Karpas-422 (cell line): ENCODE measurements around the gene AKT1. TPM values are rescaled to one million over a fixed set of nuclear protein-coding genes. Genes with fewer than 3 reads are reported as not detected.
"Not testable (repeated sequence)": the region's sequence is repeated elsewhere in the genome, so short reads cannot be mapped to it uniquely, and the experiment has no call there.

Experiments
- DNase-seq: peaks from one replicate; pipeline ENCODE4 v3.0.0-alpha.2; 2015
- H2AFZ ChIP-seq: fragments of 200-600 bp; sonication (generic); 2 replicates; pipeline ENCODE4 v1.6.1; 2014; ENCODE audit warnings: antibody characterized with exemption, low read length, mixed read lengths
- H3K27ac ChIP-seq: fragments of 200-600 bp; sonication (generic); 2 replicates; pipeline ENCODE4 v1.5.1; 2014; ENCODE audit warnings: mild to moderate bottlenecking, low read length, moderate library complexity
- H3K27me3 ChIP-seq: fragments of 200-600 bp; sonication (generic); 2 replicates; pipeline ENCODE4 v1.6.1; 2014; ENCODE audit warnings: low read length, mixed read lengths
- H3K36me3 ChIP-seq: fragments of 200-600 bp; sonication (generic); 2 replicates; pipeline ENCODE4 v1.6.1; 2014; ENCODE audit warnings: low read length, mixed read lengths; ENCODE audit not compliant: insufficient read depth
- H3K4me1 ChIP-seq: fragments of 200-600 bp; sonication (generic); 2 replicates; pipeline ENCODE4 v1.6.1; 2014; ENCODE audit warnings: mild to moderate bottlenecking, low read length, mixed read lengths
- H3K4me2 ChIP-seq: fragments of 200-600 bp; sonication (generic); 2 replicates; pipeline ENCODE4 v1.6.1; 2014; ENCODE audit warnings: low read length, low read depth, mild to moderate bottlenecking; ENCODE audit not compliant: poor library complexity, severe bottlenecking
- H3K4me3 ChIP-seq: fragments of 200-600 bp; sonication (generic); 2 replicates; pipeline ENCODE4 v1.5.1; 2014; ENCODE audit warnings: mild to moderate bottlenecking, antibody characterized with exemption, low read length, mixed read lengths
- H3K79me2 ChIP-seq: fragments of 200-600 bp; sonication (generic); 2 replicates; pipeline ENCODE4 v1.6.1; 2014; ENCODE audit warnings: mild to moderate bottlenecking, low read length, mixed read lengths
- H3K9ac ChIP-seq: fragments of 200-600 bp; sonication (generic); 2 replicates; pipeline ENCODE4 v1.6.0; 2014; ENCODE audit warnings: low read length
- H3K9me2 ChIP-seq: fragments of 200-600 bp; sonication (generic), shearing (Covaris generic); replicated peaks from 2 replicates; pipeline ENCODE4 v1.6.0; 2014; ENCODE audit warnings: mild to moderate bottlenecking, low read length, moderate library complexity; ENCODE audit not compliant: insufficient read depth
- H3K9me3 ChIP-seq: fragments of 300-700, 200-600 bp; sonication (generic); 2 replicates; pipeline ENCODE4 v1.6.1; 2014; ENCODE audit warnings: low read length, mixed read lengths
- H4K20me1 ChIP-seq: fragments of 200-600 bp; sonication (generic); 2 replicates; pipeline ENCODE4 v1.6.1; 2014; ENCODE audit warnings: mild to moderate bottlenecking, antibody characterized with exemption, low read length, low read depth; ENCODE audit not compliant: insufficient read depth
- total RNA-seq: library from RNA; depleted of rRNA; stranded (reverse); fragments of >200 nt; shearing (Covaris generic); gene quantifications from 2 replicates; pipeline ENCODE4 v1.2.3, GENCODE V29; 2014; ENCODE audit warnings: low replicate concordance; rRNA removed

The AKT1 gene
- 70.4 and 127 TPM in 2 replicates for total RNA-seq

DNA sequence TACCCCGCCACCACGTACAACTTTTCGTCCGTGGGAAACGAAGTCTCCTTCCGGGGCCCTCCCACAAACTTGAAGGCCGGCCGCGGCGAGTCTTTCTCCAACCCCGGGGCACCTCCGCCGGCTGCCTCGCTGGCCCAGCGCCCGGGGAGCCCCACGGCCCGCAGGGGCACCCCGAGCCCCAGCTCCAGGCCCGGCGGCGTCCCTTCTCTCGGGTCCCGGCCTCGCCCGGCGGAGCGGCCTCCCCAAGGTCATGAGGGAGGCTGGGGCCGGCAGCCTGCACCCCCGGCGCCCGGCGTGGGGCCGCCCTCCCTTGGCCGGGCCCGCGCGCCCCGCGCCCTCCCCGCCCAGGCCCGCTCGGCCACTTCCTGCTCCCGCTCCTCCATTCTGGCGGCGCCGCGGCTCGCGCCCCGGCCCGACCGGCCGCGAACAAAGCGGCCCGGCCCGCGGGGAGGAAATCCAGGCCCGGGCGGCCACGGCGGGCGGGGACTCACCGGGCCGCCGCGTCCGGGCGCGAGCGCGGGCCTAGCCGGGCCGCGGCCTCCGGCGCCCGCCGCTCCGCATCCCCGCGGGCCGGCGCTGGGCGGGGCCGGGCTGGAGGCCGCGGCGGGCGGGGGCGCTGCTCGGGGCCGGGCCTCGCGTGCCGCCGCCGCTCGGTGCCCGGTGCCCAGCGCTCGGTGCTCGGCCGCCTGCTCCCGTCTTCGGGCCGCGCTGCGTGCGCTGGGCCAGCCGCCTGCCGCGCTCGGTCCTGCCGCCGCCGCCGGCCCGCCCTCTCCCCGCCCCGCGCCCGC, at the start of gene AKT1:
Gene AKT1, minus strand, starts transcription at position 756 of the 788 bp plus-strand sequence. CDS start 3,105 bp downstream, outside the sequence.
- Histone ChIP-seq H3K4me2 (peak within 1 kb of the TSS; percentile 96), H3K36me3 (no peaks in the 10 kb centered on the region), H2AFZ (peak within 1 kb of the TSS; percentile 39; the same call in 1 of the 2 replicates), H3K27ac (peak within 1 kb of the TSS; percentile 32; the same call in 1 of the 2 replicates), H3K79me2 (peaks cover 48% of the 10 kb centered on the region), H3K4me1 (peaks cover 41% of the 10 kb centered on the region), H3K9ac (peak within 1 kb of the TSS; percentile 83), H4K20me1 (peaks cover 46% of the 10 kb centered on the region), H3K4me3 (peak within 1 kb of the TSS; percentile 88), H3K9me3 (no peaks in the 10 kb centered on the region), H3K9me2 (no peaks in the 10 kb centered on the region), H3K27me3 (no peaks in the 10 kb centered on the region)
- peak; percentile 79 for DNase-seq

DNA sequence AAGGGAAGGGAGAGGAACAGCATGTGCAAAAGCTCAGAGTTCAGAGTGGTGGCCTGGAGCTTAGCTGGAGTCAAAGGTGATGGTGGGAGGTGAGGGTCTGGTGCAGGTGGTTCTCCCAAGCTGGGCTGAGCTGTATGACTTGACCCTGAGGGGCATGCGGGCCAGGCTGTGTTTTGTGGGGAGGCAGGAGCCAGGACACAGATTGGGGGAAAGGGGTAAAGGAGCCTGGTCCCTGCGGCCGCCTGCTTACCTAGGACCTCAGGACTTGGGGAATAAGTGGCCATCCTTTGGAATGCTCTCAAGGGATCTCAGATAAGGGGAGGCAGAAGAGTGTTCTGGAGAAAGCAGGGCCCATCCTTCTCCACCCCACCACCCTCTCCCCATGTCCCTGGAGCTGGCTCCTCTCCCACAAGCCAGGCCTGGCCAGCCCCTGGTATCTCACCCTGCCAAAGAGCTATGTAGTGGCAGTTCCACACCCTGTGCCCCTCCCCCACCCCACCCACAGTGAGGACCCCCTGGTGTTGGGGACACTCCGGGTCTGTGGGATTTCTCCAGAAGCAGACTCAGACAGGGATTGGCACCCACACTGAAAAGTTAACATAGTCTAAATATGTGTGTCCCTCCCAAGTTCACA, 49.6 kb upstream of the AKT1 start:
- H3K4me1 ChIP-seq: peaks cover 3% of the 10 kb centered on the region; the same call in 1 of the 2 replicates
- no peak overlapping the region for H3K4me3 ChIP-seq
- H3K9me2 ChIP-seq: no peaks in the 10 kb centered on the region
- no peak for DNase-seq
- no peak overlapping the region for H3K9ac ChIP-seq
- no peaks in the 10 kb centered on the region for H4K20me1 ChIP-seq
- H3K27ac ChIP-seq: no peak overlapping the region
- H2AFZ ChIP-seq: no peak overlapping the region
- H3K36me3 ChIP-seq: no peaks in the 10 kb centered on the region
- no peaks in the 10 kb centered on the region for H3K79me2 ChIP-seq
- no peak overlapping the region for H3K4me2 ChIP-seq
- no peaks in the 10 kb centered on the region for H3K9me3 ChIP-seq
- H3K27me3 ChIP-seq: no peaks in the 10 kb centered on the region

DNA sequence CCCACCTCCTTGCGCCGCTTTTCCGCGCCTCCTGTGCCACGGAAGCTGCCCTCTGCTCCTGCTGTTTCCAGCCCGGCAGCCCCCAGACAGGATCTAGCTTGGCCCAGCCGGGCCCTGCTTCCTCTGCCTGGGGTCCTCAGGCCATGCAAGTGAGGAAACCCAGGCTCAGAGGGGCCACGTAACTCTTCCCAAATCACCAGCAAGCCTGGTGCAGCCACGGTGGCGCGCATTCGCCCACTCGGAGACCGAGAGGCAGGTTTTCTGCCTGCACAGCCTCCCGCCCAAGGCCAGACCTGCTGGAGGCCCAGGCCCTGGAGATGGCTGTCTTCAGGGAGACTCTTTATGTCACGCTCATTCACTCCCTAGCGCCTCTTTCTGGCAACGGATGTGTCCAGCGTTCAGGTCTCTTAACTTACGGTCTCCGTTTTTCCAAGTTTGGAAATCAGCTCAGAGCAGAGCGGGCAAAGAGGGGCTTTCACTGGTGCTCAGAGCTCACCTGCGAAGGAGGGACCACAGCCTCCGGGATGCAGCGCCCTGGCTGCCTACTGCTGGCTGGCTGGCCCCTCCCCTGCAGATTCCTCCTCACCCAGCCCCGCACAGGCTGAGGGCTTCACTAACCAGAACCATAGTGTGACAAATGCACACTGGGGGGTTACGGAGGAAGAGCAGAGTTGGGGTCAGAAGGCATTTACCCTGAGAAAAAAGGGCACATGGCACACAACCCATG, 48.9 kb upstream of the AKT1 start:
- DNase-seq: no peak
- Histone ChIP-seq H4K20me1 (no peaks in the 10 kb centered on the region), H2AFZ (no peak overlapping the region), H3K36me3 (no peaks in the 10 kb centered on the region), H3K9me3 (no peaks in the 10 kb centered on the region), H3K9me2 (no peaks in the 10 kb centered on the region), H3K79me2 (no peaks in the 10 kb centered on the region), H3K4me1 (peaks cover 3% of the 10 kb centered on the region; the same call in 1 of the 2 replicates), H3K27ac (no peak overlapping the region), H3K4me2 (no peak overlapping the region), H3K4me3 (no peak overlapping the region), H3K27me3 (no peaks in the 10 kb centered on the region), H3K9ac (no peak overlapping the region)

DNA sequence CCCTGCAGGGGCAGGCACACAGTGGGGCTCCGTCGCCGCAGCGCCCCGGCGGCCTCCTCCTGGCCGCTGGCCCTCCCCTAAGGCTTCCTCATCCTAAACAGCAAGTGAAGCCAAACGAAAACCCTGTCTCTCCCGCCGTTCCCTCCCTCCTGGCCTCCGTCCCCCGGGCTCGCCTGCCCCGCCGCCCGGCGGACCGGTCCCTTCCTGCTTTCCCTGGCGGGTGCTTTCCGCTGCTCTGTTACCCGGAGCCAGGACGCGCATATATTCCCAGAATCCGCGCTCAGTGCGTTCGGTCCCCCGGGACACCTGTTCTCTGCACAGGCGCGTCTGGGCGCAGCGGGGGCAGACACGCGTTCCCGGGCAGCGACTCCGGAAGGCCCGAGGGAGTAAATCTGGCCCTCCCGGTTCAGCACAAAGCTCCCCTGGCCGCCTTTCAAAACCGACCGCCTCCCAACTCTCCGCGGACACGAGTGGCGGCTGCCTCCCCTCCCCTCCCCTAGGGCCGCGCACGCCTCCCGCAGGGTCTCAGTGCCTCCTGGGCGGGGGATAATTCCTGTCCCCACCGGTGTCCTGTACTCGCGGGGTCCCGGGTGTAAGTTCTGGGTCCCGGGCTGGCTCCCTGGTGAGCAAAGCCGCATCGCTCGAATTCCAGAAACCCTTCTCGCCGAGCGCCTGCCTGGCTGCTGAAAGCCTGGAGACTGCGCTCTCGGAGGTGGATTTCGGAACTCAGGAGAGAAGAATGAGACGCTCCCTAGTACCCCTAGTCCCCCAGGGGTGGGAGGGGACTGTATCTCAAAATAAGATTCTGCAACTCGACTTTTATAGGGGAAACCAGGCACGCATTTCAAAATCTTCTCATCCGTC, 48.1 kb upstream of the AKT1 start:
- no peaks in the 10 kb centered on the region for H4K20me1 ChIP-seq
- no peaks in the 10 kb centered on the region for H3K36me3 ChIP-seq
- no peak overlapping the region for H3K27ac ChIP-seq
- DNase-seq: no peak
- H3K9ac ChIP-seq: no peak overlapping the region
- H2AFZ ChIP-seq: no peak overlapping the region
- no peaks in the 10 kb centered on the region for H3K9me2 ChIP-seq
- H3K4me2 ChIP-seq: no peak overlapping the region
- H3K9me3 ChIP-seq: no peaks in the 10 kb centered on the region
- no peaks in the 10 kb centered on the region for H3K27me3 ChIP-seq
- peaks cover 3% of the 10 kb centered on the region; the same call in 1 of the 2 replicates for H3K4me1 ChIP-seq
- H3K4me3 ChIP-seq: no peak overlapping the region
- no peaks in the 10 kb centered on the region for H3K79me2 ChIP-seq

DNA sequence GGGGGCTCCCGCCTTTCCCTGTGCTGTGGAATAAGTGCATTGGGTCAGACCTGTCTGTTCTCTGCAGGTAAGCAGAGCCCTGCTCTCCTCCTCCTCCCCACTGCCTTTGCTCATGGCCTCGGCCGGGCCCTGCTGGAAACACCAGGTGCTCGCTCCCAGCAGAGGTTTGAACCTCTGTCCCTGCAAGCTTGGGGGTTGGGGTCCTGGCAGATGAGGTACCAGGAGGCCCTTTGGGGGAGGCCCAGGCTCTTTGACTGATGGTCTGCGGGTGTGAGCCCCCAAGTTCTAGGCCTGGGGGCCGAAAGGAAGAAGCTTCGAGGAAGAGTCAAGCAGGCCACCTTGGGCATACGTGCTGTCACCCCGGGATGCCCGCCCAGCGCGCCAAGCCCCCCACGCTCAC, 47.5 kb upstream of the AKT1 start:
- Histone ChIP-seq H3K4me2 (no peak overlapping the region), H3K9ac (no peak overlapping the region), H4K20me1 (no peaks in the 10 kb centered on the region), H3K9me3 (no peaks in the 10 kb centered on the region), H3K9me2 (no peaks in the 10 kb centered on the region), H2AFZ (no peak overlapping the region), H3K27me3 (no peaks in the 10 kb centered on the region), H3K79me2 (no peaks in the 10 kb centered on the region), H3K4me3 (no peak overlapping the region), H3K4me1 (peaks cover 3% of the 10 kb centered on the region; the same call in 1 of the 2 replicates), H3K36me3 (no peaks in the 10 kb centered on the region), H3K27ac (no peak overlapping the region)
- DNase-seq: no peak

DNA sequence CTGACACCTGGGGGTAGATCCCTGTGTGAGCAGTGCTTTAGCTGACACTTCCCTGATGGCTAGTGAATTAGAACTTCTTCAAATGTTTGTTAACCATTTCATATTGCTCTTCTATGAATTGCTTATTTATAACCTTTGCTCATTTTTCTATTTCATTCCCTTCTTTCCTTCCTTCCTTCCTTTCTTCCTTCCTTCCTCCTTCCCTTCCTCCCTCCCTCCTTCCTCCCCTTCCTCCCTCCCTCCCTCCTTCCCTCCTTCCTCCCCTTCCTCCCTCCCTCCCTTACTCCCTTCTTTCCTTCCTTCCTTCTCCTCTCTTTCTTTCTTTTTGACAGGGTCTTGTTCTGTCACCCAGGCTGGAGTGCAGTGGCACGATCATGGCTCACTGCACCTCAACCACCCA, 46.2 kb upstream of the AKT1 start:
- no peaks in the 10 kb centered on the region for H3K9me3 ChIP-seq
- H2AFZ ChIP-seq: no peak overlapping the region
- H3K36me3 ChIP-seq: no peaks in the 10 kb centered on the region
- no peak overlapping the region for H3K27ac ChIP-seq
- H3K4me2 ChIP-seq: no peak overlapping the region
- H3K4me3 ChIP-seq: no peak overlapping the region
- DNase-seq: no peak
- H3K9ac ChIP-seq: no peak overlapping the region
- H3K27me3 ChIP-seq: no peaks in the 10 kb centered on the region
- H3K4me1 ChIP-seq: peaks cover 3% of the 10 kb centered on the region; the same call in 1 of the 2 replicates
- no peaks in the 10 kb centered on the region for H4K20me1 ChIP-seq
- H3K79me2 ChIP-seq: no peaks in the 10 kb centered on the region
- no peaks in the 10 kb centered on the region for H3K9me2 ChIP-seq

DNA sequence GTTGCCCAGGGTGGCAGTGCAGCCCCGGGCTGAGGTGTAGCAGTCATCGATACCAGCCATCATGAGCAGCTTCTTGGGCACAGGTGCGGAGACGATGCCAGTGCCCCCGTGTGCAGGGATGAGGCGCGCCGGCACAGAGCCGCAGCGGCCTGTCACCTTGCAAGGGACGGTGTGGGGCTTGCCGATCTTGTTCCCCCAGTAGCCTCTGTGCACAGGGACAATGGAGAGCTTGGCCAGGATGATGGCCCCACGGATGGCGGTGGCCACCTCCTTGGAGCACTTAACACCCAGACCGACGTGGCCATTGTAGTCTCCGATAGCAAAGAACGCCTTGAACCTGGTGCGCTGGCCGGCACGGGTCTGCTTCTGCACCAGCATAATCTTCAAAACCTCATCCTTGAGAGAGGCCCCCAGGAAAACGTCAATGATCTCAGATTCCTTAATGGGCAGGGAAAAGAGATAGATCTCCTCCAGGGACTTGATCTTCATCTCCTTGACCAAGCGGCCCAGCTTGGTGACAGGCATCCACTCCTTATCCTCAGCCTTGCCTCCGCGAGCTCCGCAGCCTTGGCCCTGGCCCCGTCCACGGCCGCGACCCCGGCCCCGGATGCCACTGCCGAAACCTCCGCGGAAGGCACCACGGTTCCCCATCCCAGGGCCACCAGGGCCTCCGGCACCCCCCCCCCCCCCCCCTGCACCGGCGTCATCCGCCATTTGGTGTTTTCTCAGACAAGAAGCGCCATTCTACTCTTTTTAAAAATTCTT, 40.8 kb upstream of the AKT1 start:
- H3K36me3 ChIP-seq, H3K79me2 ChIP-seq, H2AFZ ChIP-seq, H3K4me1 ChIP-seq, H3K9me3 ChIP-seq, H3K27ac ChIP-seq, DNase-seq, H3K27me3 ChIP-seq, H3K9ac ChIP-seq, H3K4me3 ChIP-seq, H4K20me1 ChIP-seq, H3K9me2 ChIP-seq, H3K4me2 ChIP-seq: not testable (repeated sequence)
